Esophagus muscularis mucosa (tissue), 4 donors: Measurements from ENCODE around the gene LYZL1. TPM values are rescaled to one million over a fixed set of nuclear protein-coding genes. Genes with fewer than 3 reads are reported as not detected.
A peak's percentile ranks its signal among the peaks of the same experiment; 100 is the strongest.

Source experiments
- DNase-seq: peaks from one replicate; pipeline ENCODE4 v3.0.0-alpha.2; 2017; ENCODE audit errors: extremely low spot score
- H3K27ac ChIP-seq, 4 donors: fragments of 200-600 bp; sonication (generic); replicated peaks in 1 of 4; 1 replicate in 3 of 4; 2 replicates in 1 of 4; pipeline ENCODE4 v1.5.1; 2016 to 2019; ENCODE audit warnings: mild to moderate bottlenecking in 1 of 4
- H3K27me3 ChIP-seq, 4 donors: fragments of 200-600 bp; sonication (generic); one replicate each; pipeline versions ENCODE4 v1.5.1 to v1.6.0; 2016 to 2019
- H3K36me3 ChIP-seq, 4 donors: fragments of 200-600 bp; sonication (generic); one replicate each; pipeline ENCODE4 v1.5.1; 2016 to 2019
- H3K4me1 ChIP-seq, 4 donors: fragments of 200-600 bp; sonication (generic); one replicate each; pipeline ENCODE4 v1.5.1; 2016 to 2019
- H3K4me3 ChIP-seq, 4 donors: fragments of 200-600 bp; sonication (generic); 1 replicate in 2 of 4; 2 replicates in 2 of 4; pipeline ENCODE4 v1.5.1; 2016 to 2019; ENCODE audit warnings: mild to moderate bottlenecking in 4 of 4, moderate library complexity in 1 of 4
- H3K9me3 ChIP-seq, 4 donors: fragments of 200-600 bp; sonication (generic); 1 replicate in 3 of 4; 2 replicates in 1 of 4; pipeline ENCODE4 v1.5.1; 2016 to 2019
- CTCF ChIP-seq, 3 experiments: fragments of 200-600 bp in 2 of 3; fragments of 450-650 bp in 1 of 3; sonication (generic) in 2 of 3; IDR thresholded peaks; one replicate each; pipeline ENCODE4 v1.5.1; 2017 to 2019; ENCODE audit warnings: antibody characterized with exemption in 3 of 3, mild to moderate bottlenecking in 2 of 3, moderate library complexity in 1 of 3
- EP300 ChIP-seq: sonication (generic); formaldehyde crosslinking; IDR thresholded peaks from one replicate; pipeline ENCODE4 v1.6.1; 2017; ENCODE audit warnings: antibody characterized with exemption
- POLR2A ChIP-seq: fragments of 450-650 bp; IDR thresholded peaks from one replicate; pipeline ENCODE4 v1.6.1; 2017; ENCODE audit warnings: antibody characterized with exemption, moderate library complexity, mild to moderate bottlenecking, low read depth
- POLR2AphosphoS5 ChIP-seq, 2 donors: sonication (generic); formaldehyde crosslinking; IDR thresholded peaks; one replicate each; pipeline ENCODE4 v1.6.1; 2017; ENCODE audit warnings: antibody characterized with exemption in 2 of 2
- WGBS: methylation state at CpG from one replicate; pipeline ENCODE4 v1.1.5; 2018; 5-methylcytosine and 5-hydroxymethylcytosine counted together
- intact Hi-C: fragments of 100-400 bp; cut with DNase I; formaldehyde crosslinking; loops from one replicate; pipeline ENCODE4 v1.15.1; 2023
- total RNA-seq, 4 donors: library from RNA; depleted of rRNA; stranded (reverse); fragments of >200 nt; gene quantifications; one replicate each; pipeline versions ENCODE4 v1.1.0 to v1.2.1, GENCODE V29; 2016

LYZL1 gene
- total RNA-seq, 4 donors from 2014 or later: not detected

GRCh38 chr10:29268011-29268410 is 20.9 kb upstream of the LYZL1 start:
- H3K27ac ChIP-seq: no peak overlapping the region
- intact Hi-C loops: no loop called here
- no peaks in the 10 kb centered on the region for H3K9me3 ChIP-seq
- TF ChIP-seq POLR2A: no peak
- no peak for TF ChIP-seq EP300
- TF ChIP-seq POLR2AphosphoS5 (IDR thresholded peaks at IDR 0.05): no peak
- no peak for TF ChIP-seq CTCF (IDR thresholded peaks at IDR 0.05)
- H3K4me1 ChIP-seq: no peaks in the 10 kb centered on the region
- no peak for DNase-seq
- no peak overlapping the region for H3K4me3 ChIP-seq
- H3K27me3 ChIP-seq: peaks cover 0 to 12% (median 0%) of the 10 kb centered on the region in 4 donors
- 89% methylated on average over 6 of the region's 6 CpGs for WGBS
- H3K36me3 ChIP-seq: no peaks in the 10 kb centered on the region

DNA sequence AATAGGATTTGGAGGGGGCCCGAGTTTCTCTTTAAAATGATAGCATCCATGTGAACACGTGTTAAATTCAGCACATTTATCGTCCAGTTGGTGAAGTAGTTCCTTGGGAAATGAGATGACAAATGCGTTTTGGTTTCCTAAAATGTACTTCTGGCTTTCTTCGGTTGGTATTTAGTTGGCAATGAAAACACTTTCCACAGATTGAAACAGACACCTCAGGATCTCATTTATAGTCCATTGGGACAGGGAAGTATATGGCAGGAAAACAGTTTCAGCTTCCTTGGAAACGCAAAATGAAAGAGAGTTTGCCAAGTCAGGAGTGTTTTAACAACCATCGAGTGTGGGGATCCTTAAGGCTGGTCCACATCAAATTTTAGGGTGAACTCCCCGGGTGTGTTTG is 19.4 kb upstream of the LYZL1 start:
- Histone ChIP-seq H3K9me3 (no peaks in the 10 kb centered on the region), H3K36me3 (no peaks in the 10 kb centered on the region), H3K27me3 (peaks cover 0 to under 1% (median 0%) of the 10 kb centered on the region in 4 donors), H3K4me1 (no peaks in the 10 kb centered on the region), H3K27ac (no peak overlapping the region), H3K4me3 (no peak overlapping the region)
- WGBS: 89% methylated on average over 8 of the region's 8 CpGs
- DNase-seq: no peak
- intact Hi-C loops: no loop called here
- TF ChIP-seq POLR2AphosphoS5 (IDR thresholded peaks at IDR 0.05) (no peak), POLR2A (no peak), EP300 (no peak), CTCF (IDR thresholded peaks at IDR 0.05) (no peak)

DNA sequence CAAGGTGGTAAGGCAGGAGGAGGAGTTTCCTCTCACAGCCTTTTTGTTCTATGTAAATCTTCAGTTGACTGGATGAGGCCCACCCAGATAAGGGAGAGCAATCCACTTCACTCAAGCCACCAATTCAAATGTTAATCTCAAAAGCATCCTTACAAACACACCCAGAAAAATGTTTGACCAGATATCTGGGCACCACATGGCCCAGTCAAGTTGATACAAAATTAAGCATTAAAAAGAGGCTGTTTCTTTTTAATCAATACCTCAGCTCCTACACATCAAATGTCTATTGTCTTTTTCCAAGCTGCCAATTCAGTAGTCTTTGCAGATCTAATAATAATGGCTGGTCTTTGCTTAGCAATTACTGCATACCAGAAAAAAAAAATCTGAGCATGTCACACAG is 18.0 kb upstream of the LYZL1 start:
- H3K4me3 ChIP-seq: no peak overlapping the region
- H3K36me3 ChIP-seq: no peaks in the 10 kb centered on the region
- intact Hi-C loops: no loop called here
- H3K27ac ChIP-seq: no peak overlapping the region
- TF ChIP-seq EP300 (no peak), CTCF (IDR thresholded peaks at IDR 0.05) (no peak), POLR2AphosphoS5 (IDR thresholded peaks at IDR 0.05) (no peak), POLR2A (no peak)
- no peaks in the 10 kb centered on the region for H3K27me3 ChIP-seq
- H3K9me3 ChIP-seq: no peaks in the 10 kb centered on the region
- no peaks in the 10 kb centered on the region for H3K4me1 ChIP-seq
- no peak for DNase-seq

DNA sequence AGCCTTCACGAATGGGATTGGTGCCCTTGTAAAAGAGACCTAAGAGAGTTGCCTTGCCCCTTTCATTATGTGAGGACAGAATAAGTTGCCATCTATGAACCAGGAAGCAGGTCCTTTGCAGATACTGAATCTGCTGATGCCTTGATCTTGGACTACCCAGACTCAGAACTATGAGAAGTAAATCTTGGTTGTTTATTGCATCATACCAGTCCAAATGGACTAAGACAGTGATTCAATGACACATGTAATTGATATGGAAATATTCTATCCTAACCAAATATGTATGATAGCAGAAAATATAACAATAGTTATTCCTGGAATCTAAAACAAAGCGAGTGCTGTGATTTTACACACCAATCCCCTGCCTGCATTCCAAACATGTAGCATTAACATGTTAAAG is 17.0 kb upstream of the LYZL1 start:
- H3K4me3 ChIP-seq: no peak overlapping the region
- DNase-seq: peak; percentile 24
- intact Hi-C loops: no loop called here
- H3K4me1 ChIP-seq: no peaks in the 10 kb centered on the region
- H3K36me3 ChIP-seq: no peaks in the 10 kb centered on the region
- no peaks in the 10 kb centered on the region for H3K27me3 ChIP-seq
- TF ChIP-seq EP300 (no peak), CTCF (IDR thresholded peaks at IDR 0.05) (no peak), POLR2A (no peak), POLR2AphosphoS5 (IDR thresholded peaks at IDR 0.05) (no peak)
- no peaks in the 10 kb centered on the region for H3K9me3 ChIP-seq
- WGBS: 68% methylated on average over 2 of the region's 2 CpGs
- H3K27ac ChIP-seq: no peak overlapping the region

DNA sequence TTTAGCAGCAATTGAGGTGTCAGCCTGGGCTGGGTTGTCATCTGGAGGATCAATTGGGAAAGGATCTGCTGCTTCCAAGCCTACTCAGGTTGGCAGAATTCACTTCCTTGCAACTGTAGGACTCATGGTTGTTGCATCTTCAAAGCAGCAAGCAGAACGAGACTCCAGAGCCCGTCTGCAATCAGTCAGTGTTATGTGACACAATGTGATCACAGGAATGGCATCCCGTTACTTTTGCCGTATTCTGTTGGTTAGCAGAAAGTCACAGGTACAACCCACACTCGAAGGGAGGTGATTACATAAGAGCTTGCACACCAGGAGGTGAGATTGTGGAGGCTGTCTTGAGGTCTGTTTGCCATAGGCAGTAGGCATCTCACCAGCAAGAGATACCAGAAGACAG is 15.4 kb upstream of the LYZL1 start:
- intact Hi-C loops: no loop called here
- 28% methylated on average over 5 of the region's 5 CpGs for WGBS
- peak; percentile 79 for DNase-seq
- Histone ChIP-seq H3K36me3 (no peaks in the 10 kb centered on the region), H3K4me3 (no peak overlapping the region), H3K4me1 (no peaks in the 10 kb centered on the region), H3K27ac (no peak overlapping the region), H3K9me3 (no peaks in the 10 kb centered on the region), H3K27me3 (no peaks in the 10 kb centered on the region)
- TF ChIP-seq POLR2A (no peak), EP300 (no peak), CTCF (IDR thresholded peaks at IDR 0.05) (no peak), POLR2AphosphoS5 (IDR thresholded peaks at IDR 0.05) (no peak)
